Gastrocnemius medialis (tissue), 4 donors: ENCODE results near the gene CYP1A2. TPM values are rescaled to one million over a fixed set of nuclear protein-coding genes. Genes with fewer than 3 reads are reported as not detected.

Source experiments
- ATAC-seq, 2 donors: fragments of 150-250 bp; one replicate each; pipeline ENCODE4 v1.9.1; 2016
- DNase-seq, 2 donors: peaks; one replicate each; pipeline ENCODE4 v3.0.0-alpha.2; 2019
- H3K27ac ChIP-seq, 4 donors: fragments of 200-600 bp; sonication (generic); 1 replicate in 1 of 4; 2 replicates in 3 of 4; pipeline ENCODE4 v1.5.1; 2016 to 2018; ENCODE audit warnings: mild to moderate bottlenecking in 2 of 4, moderate library complexity in 1 of 4
- H3K27me3 ChIP-seq, 3 donors: fragments of 200-600 bp; sonication (generic) in 2 of 3; 1 replicate in 1 of 3; 2 replicates in 2 of 3; pipeline versions ENCODE4 v1.5.1 to v1.6.0; 2016 to 2019; ENCODE audit warnings: mild to moderate bottlenecking in 1 of 3, moderate library complexity in 1 of 3
- H3K36me3 ChIP-seq, 2 donors: fragments of 200-600 bp; sonication (generic) in 1 of 2; one replicate each; pipeline ENCODE4 v1.5.1; 2017 to 2018
- H3K4me1 ChIP-seq, 2 donors: fragments of 200-600 bp; sonication (generic) in 1 of 2; one replicate each; pipeline ENCODE4 v1.5.1; 2016 to 2017; ENCODE audit warnings: mild to moderate bottlenecking in 2 of 2
- H3K4me3 ChIP-seq, 4 donors: fragments of 200-600 bp; sonication (generic) in 3 of 4; 1 replicate in 1 of 4; 2 replicates in 3 of 4; pipeline ENCODE4 v1.5.1; 2016 to 2019; ENCODE audit warnings: mild to moderate bottlenecking in 2 of 4
- H3K9me3 ChIP-seq, 3 donors: fragments of 200-600 bp; sonication (generic) in 2 of 3; 1 replicate in 1 of 3; 2 replicates in 2 of 3; pipeline ENCODE4 v1.5.1; 2016 to 2019
- POLR2A ChIP-seq, 2 donors: fragments of 450-650 bp; IDR thresholded peaks; one replicate each; pipeline ENCODE4 v1.6.1; 2017; ENCODE audit warnings: antibody characterized with exemption in 2 of 2, mild to moderate bottlenecking in 2 of 2, moderate library complexity in 2 of 2
- in situ Hi-C, 4 donors: fragments of 200-750 bp; cut with MboI; loops; one replicate each; pipeline versions ENCODE4 v1.15.0 to v1.8.0; 2017; ENCODE audit warnings: low sequenced_read_pairs in 4 of 4
- intact Hi-C: fragments of 100-400 bp; cut with DNase I; formaldehyde crosslinking; loops from one replicate; pipeline ENCODE4 v1.15.1; 2023; ENCODE audit warnings: low total_unique reads
- total RNA-seq, 4 donors: library from RNA; depleted of rRNA; stranded (reverse); fragments of >200 nt; gene quantifications; one replicate each; pipeline versions ENCODE4 v1.1.0 to v1.2.3, GENCODE V29; 2016
- TF ChIP-seq, protein P1 (sequence below), 5 experiments: fragments of 450-650 bp in 3 of 5; fragments of 200-600 bp in 2 of 5; sonication (generic) in 2 of 5; IDR thresholded peaks in 4 of 5; conservative IDR thresholded peaks in 1 of 5; 1 replicate in 4 of 5; 2 replicates in 1 of 5; pipeline ENCODE4 v1.5.1; 2016 to 2019; ENCODE audit warnings: antibody characterized with exemption in 5 of 5, mild to moderate bottlenecking in 3 of 5, moderate library complexity in 3 of 5

Gene CYP1A2
- total RNA-seq, 4 donors from 2014 or later = not detected

DNA sequence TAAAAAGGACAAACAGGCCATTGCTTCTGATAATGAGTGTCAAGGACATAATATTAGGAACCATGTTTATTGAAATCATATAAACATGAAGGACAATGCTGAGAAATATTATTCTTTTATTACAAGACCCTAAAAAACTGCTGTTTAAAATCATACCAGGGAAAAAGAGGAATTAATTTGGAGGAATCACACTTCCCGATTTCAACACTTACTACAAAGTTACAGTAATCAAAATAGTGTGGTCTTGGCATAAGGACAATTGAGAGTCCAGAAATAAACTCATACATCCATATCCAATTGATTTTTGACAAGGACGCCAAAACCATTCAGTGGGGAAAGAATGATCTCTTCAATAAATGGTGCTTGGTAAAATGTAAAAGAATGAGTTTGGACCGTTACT is 36.3 kb upstream of the CYP1A2 start:
- H3K9me3 ChIP-seq = no peaks in the 10 kb centered on the region
- in situ Hi-C loops (no loop called here), intact Hi-C loops (no loop called here)
- DNase-seq = no peak
- no peak overlapping the region for H3K27ac ChIP-seq
- no peaks in the 10 kb centered on the region for H3K27me3 ChIP-seq
- no peaks in the 10 kb centered on the region for H3K36me3 ChIP-seq
- no peak for ATAC-seq
- H3K4me1 ChIP-seq = no peaks in the 10 kb centered on the region
- TF ChIP-seq, protein P1, sequence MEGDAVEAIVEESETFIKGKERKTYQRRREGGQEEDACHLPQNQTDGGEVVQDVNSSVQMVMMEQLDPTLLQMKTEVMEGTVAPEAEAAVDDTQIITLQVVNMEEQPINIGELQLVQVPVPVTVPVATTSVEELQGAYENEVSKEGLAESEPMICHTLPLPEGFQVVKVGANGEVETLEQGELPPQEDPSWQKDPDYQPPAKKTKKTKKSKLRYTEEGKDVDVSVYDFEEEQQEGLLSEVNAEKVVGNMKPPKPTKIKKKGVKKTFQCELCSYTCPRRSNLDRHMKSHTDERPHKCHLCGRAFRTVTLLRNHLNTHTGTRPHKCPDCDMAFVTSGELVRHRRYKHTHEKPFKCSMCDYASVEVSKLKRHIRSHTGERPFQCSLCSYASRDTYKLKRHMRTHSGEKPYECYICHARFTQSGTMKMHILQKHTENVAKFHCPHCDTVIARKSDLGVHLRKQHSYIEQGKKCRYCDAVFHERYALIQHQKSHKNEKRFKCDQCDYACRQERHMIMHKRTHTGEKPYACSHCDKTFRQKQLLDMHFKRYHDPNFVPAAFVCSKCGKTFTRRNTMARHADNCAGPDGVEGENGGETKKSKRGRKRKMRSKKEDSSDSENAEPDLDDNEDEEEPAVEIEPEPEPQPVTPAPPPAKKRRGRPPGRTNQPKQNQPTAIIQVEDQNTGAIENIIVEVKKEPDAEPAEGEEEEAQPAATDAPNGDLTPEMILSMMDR (IDR thresholded peaks at IDR 0.05 in 4 of 5, conservative IDR thresholded peaks at IDR 0.05 in 1 of 5) = no peak
- no peak for TF ChIP-seq POLR2A (IDR thresholded peaks at IDR 0.05)
- H3K4me3 ChIP-seq = no peak overlapping the region

DNA sequence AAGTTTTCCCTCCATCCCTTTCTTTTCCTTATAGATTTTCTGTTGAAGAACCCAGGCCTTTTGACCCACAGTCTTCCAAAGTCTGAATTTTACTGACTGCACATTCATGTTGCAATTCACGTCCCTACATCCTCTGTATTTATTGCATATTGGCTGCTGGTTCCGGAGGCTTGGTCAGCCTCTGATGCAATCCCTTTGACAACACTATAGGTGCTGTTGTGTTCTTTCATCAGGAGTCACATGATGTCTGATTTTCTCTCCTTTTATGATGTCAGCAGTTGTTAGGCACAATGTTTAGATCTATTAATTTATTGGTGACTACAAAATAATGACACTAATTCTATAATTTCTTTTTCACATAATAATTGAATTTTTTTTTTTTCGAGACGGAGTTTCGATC is 32.0 kb upstream of the CYP1A2 start:
- Histone ChIP-seq H3K4me3 (no peak overlapping the region), H3K9me3 (no peaks in the 10 kb centered on the region), H3K27ac (no peak overlapping the region), H3K27me3 (no peaks in the 10 kb centered on the region), H3K4me1 (no peaks in the 10 kb centered on the region), H3K36me3 (no peaks in the 10 kb centered on the region)
- DNase-seq = no peak
- TF ChIP-seq POLR2A (IDR thresholded peaks at IDR 0.05) = no peak
- TF ChIP-seq, protein P1 (IDR thresholded peaks at IDR 0.05 in 4 of 5, conservative IDR thresholded peaks at IDR 0.05 in 1 of 5) = no peak
- intact Hi-C loops (no loop called here), in situ Hi-C loops (no loop called here)
- ATAC-seq = no peak

DNA sequence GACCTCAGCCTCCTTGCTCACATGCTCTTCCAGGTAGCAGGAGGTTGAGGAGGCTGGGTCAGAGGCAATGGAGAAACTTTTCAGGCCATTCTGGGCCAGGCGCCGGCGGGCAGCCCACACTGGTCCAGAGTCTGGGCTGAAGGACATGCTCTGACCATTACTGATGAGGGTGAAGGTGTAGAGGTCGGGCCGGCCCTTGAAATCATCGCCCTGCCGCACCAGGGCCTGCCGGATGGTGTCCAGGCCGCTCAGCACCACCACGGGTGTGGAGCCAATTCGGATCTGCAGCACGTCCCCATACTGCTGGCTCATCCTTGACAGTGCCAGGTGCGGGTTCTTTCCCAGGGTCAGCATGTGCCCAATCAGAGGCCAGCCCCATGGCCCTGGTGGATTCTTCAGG is 26.1 kb upstream of the CYP1A2 start:
- ATAC-seq (no peak), DNase-seq (no peak)
- Histone ChIP-seq H3K27me3 (peaks cover 0 to 5% (median 0%) of the 10 kb centered on the region in 3 donors), H3K36me3 (no peaks in the 10 kb centered on the region), H3K4me1 (peaks cover 10 to 21% of the 10 kb centered on the region in 2 donors), H3K9me3 (no peaks in the 10 kb centered on the region), H3K4me3 (no peak overlapping the region), H3K27ac (peak overlapping the region in 1 of 4 donors; percentile 31)
- TF ChIP-seq, protein P1 (IDR thresholded peaks at IDR 0.05 in 4 of 5, conservative IDR thresholded peaks at IDR 0.05 in 1 of 5) = no peak
- no peak for TF ChIP-seq POLR2A (IDR thresholded peaks at IDR 0.05)
- intact Hi-C loops (no loop called here), in situ Hi-C loops (no loop called here)

DNA sequence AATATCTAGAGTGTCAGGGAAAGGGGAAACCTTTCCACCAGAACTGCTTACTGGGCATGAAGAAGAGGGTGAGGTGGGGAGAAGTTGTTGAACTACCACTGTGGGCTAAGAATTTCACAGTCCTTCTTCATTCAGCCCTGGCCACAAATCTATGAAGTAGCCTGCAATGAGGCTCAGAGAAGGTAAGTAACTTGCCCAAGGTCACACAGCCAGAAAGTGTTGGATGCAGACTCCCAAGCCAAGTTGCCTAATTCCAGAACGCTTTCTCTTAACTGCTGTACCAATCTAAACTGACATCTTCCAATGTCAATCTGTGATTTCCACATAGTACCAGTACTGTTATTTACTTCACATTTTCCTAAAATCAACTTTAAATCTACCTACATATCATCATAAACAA is 25.5 kb upstream of the CYP1A2 start:
- ATAC-seq (no peak), DNase-seq (no peak)
- Histone ChIP-seq H3K27ac (peak overlapping the region in 1 of 4 donors; percentile 31), H3K4me3 (no peak overlapping the region), H3K9me3 (no peaks in the 10 kb centered on the region), H3K36me3 (no peaks in the 10 kb centered on the region), H3K4me1 (peaks cover 13 to 25% of the 10 kb centered on the region in 2 donors), H3K27me3 (peaks cover 0 to 5% (median 0%) of the 10 kb centered on the region in 3 donors)
- intact Hi-C loops (no loop called here), in situ Hi-C loops (no loop called here)
- TF ChIP-seq, protein P1 (IDR thresholded peaks at IDR 0.05 in 4 of 5, conservative IDR thresholded peaks at IDR 0.05 in 1 of 5) = no peak
- no peak for TF ChIP-seq POLR2A (IDR thresholded peaks at IDR 0.05)

DNA sequence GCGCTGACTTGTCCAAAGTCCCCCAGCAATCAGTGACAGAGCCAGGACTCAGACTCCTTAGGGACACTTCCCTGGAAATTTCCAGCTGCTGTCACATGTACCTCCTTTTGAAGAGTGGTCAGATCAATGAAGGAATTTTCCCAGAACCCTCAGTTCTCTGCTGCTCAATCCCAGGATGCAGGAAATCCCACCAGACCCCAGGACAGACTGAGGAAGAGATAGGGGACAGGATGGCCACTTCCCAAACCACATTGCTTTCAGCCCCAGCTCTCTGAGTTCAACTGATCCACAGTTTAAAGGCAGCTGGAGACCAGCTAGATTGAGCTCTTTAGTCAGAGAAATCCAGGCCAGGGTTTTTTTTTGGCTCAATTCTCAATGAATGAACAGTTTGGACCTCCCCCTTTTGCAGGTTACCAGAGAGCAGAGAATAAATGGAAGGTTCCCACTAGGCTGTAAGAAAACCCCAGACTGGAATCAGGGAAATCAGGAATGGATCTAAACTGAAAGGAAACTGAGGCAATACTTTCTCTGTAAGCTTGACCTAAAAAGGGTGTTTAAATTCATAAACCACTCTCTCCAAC is 24.8 kb upstream of the CYP1A2 start:
- in situ Hi-C loops (no loop called here), intact Hi-C loops (no loop called here)
- DNase-seq (no peak), ATAC-seq (peak; percentile 39 to 55)
- peaks cover 13 to 25% of the 10 kb centered on the region in 2 donors for H3K4me1 ChIP-seq
- H3K4me3 ChIP-seq = no peak overlapping the region
- no peaks in the 10 kb centered on the region for H3K36me3 ChIP-seq
- H3K27ac ChIP-seq = peak overlapping the region in 1 of 4 donors; percentile 69
- H3K9me3 ChIP-seq = no peaks in the 10 kb centered on the region
- no peak for TF ChIP-seq POLR2A (IDR thresholded peaks at IDR 0.05)
- TF ChIP-seq, protein P1 (IDR thresholded peaks at IDR 0.05 in 4 of 5, conservative IDR thresholded peaks at IDR 0.05 in 1 of 5) = no peak
- peaks cover 0 to 5% (median 0%) of the 10 kb centered on the region in 3 donors for H3K27me3 ChIP-seq
